ENCODE results near the gene RO60.

Gene RO60

GRCh38 chr1:193108471-193108870 lies 49.1 kb downstream of the RO60 start:
- DNase-seq (ENCODE audit: low read depth in 2 of 2), result no peak

Measured in stimulated activated CD8-positive, alpha-beta memory T cell treated with anti-CD3 and anti-CD28 coated beads, Interleukin-7, amount 100 ng/mL, for 1 hour (primary cell).